ENCODE data around the gene IL24.

IL24 gene

DNA sequence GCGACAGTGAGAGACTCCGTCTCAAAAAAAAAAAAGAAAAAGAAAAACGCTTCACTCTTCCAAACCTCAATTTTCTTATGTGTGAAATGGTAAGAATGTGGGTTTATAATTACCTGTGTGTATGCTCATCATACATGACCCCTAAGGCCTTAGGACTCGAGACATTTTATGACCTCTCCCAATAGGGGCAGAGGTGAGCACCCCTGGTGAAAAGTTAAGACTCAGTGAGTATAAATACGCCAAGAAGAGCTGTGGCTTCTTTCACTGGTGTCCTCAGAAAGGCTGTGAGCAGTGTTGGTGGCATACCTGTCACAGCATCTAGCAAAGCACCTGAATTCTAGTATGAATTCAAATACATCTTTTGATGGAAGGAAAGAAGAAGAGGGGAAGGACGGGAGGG is 32.3 kb downstream of the IL24 start:
- DNase-seq, result no peak

DNA sequence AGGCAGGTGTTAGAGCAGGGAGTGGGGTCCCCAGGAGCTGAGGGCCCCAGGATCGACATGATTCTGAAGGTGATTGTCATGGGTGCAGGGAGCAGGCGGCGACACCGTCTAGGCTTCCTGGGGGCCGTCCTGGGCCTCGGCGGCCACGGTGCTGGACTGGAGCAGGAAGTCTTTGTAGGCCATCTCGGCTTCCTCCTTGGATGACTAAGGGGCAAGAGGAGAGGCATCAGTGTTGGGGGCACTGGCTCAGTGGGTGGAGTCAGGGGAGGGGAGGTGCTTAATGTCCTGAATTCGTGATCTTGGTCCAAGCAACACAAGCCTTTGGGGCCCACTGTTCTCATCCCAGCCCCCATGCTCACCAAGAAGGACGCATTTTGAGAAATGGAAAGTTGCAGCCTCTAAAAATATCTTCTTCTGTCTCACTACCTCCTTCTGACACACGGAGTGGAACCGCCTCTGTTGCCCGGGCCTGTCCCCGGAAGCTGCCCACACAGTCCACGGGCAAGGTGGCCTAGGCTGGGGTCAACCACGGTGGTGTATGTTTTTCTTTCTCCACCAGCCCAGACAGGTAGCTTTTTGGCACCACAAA is 33.1 kb downstream of the IL24 start:
- DNase-seq, result peak; percentile 67 to 72

DNA sequence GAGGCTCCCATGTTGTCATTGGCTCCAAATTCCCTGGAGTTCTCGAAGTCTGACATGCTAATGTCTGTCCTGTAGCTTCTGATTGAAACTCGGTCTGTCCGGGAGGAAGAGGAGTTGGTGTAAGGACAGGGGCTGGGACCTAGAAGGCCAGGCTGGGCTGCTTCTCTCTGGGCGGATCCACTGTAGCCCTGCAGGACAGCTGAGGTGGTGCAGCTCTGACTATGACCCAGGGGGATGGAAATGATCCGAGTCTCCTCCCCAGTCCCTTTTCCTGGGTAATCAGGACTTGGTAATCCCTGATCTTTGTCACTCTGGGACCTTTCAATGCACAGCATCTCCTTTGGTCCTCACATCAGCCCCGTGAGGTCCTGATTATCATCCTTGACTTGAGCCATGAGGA is 34.5 kb downstream of the IL24 start:
- no peak for DNase-seq

DNA sequence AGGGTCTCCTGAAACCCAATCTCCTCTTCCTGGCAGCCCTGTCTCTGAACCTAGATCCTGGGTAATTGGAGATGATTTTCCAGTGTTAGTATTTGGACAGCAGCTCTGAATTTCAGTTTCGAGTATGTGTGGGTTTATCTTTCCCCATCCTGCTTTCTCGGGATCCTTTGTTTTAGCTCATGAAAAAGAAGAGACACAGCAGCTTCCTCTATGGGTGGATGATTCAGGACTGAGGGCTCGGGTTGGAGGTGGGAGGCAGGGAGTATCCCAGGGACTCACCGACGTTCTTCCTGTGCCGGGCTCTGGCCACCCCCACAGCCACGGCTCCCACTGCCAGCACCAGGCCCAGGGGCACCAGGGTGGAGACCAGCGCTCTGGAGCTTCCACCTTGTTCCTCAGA is 34.9 kb downstream of the IL24 start:
- peak; percentile 70 to 94 for DNase-seq

DNA sequence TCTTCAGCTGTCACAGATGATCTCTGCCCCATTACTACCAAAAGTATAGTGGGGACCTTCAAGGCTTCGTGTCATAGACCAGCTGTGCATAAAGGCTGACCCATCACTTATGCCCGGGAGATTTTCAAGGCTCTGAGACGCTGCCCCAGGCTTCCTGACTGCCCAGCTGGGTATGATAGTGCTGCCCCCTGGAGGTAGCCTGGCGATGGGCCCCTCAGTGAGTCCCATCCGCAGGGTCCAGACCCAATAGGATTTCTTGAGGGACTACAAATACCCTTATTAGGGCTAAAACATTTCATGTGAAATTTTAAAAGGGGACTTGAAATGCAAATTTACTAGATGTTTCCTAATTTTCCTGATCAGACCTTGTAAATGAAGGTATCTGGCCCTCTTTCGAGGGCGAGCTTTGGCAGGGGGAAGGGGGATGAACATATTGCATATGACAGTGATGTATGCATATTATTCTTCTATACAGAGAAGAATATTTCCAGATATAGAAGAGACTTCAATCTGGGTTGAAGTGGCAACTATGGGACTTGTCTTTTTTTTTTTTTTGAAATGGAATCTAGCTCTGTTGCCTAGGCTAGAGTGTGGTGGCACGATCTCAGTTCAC is 36.2 kb downstream of the IL24 start:
- peak; percentile 59 to 80 for DNase-seq

DNA sequence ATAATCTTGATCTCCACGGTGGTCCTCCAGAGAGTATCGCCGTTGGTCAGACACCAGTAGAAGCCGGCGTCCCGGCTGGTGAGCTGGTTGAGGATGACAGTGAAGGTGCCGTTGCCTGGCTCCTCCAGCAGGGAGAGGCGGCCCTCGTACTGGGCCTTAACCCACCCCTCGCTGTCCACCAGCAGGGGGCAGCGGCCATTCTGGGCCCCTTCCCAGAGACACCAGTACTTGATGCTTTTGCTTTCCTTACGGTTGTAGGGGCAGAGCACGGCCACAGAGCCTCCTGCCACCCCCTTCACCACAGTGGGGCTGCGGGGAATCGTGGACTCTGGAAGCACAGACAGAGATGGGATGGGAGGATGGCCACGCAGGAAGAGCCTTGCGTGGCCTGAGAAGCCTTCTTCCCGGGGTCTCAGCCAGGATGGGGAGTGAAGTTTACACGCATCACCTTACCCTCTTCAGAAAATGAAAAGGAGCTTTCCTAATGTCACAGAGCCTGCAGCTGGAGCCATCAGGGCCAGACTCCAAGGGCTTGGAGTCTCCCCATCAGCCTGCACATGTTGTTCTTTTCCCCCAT is 38.3 kb downstream of the IL24 start:
- peak; percentile 52 to 75 for DNase-seq

DNA sequence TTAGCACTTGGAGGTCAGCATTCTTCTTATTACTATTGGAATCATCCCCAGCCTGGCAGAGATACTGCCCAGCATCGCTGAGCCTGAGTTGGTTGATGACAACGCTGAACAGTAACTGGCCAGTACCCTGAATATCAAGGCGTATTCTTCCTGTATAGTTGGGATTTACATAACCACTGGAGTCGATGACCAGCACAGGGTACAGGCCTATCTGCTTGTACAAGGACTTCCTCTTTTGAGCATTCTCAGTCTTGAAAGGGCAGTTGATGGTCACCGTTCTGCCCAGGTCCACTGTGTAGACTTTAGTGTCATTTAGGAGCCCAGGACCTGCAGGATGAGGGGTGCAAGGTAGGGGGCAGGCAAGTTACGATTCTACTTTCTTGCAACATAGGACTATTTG is 40.2 kb downstream of the IL24 start:
- no peak for DNase-seq

DNA sequence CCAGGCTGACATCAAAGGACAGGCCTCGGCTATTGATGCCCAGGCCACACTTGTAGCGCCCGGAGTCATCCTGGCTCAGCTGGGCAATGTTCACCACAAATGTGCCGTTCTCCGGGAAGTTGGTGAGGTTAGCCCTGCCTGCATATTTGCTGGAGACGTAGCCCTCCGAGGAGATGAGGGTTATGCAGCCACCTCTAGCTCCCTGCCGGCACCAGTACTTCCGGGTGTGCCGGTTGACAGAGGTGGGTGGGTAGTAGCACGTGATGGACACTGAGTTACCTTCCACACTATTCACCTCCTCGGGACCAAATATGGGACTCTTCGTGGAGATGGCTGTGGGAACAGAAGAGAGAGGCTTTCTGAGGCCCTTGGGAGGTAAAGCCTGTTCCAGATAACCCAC is 41.9 kb downstream of the IL24 start:
- no peak for DNase-seq

DNA sequence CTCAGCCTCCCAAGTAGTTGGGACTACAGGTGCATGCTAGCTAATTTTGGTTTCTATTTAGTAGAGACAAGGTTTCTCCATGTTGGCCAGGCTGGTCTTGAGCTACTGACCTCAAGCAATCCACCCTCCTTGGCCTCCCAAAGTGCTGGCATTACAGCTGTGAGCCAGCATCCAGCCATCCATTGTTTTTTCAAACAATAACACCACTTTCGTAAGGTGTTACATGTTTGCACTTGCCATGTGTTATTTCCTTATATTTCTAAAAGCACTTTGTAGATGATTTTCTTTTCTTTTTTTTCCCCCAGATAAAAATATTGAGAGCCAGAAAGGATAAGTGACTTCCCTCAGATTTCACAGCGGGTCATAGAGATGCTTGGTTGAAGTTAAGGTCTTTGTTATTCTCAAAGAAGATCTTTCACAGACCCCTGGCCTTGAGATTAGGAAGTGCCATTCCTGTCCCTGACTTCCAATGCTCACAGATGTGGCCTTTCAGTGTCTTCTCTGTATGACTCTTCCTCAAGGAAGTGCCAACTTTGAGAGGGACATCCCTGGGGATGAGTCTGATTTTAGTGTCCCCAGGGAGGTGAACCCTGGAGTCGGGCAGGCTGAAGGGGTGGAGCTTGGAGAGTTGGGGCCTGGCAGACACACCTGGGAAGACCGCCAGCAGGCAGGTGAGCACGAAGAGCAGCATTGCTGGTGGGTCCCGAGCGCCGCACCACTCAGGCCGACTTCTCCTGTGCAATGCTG is 42.8 kb downstream of the IL24 start:
- no peak for DNase-seq

DNA sequence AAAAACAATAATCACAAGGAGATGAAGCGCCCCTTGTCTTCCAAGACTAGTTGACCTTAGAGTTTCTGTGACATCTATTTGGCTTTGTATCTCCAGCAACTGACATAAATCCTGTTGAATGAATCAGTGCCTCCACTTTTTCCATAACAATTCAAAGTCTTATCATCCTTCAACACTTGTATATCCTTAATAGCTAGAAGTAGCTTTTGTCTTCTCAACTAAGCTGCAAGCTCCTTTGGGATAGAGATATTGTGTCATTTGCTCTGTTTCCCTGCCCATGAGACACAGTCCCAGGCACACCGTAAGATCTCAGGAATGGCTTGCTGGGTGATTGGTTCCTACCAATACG is 43.3 kb downstream of the IL24 start:
- DNase-seq, result no peak

DNA sequence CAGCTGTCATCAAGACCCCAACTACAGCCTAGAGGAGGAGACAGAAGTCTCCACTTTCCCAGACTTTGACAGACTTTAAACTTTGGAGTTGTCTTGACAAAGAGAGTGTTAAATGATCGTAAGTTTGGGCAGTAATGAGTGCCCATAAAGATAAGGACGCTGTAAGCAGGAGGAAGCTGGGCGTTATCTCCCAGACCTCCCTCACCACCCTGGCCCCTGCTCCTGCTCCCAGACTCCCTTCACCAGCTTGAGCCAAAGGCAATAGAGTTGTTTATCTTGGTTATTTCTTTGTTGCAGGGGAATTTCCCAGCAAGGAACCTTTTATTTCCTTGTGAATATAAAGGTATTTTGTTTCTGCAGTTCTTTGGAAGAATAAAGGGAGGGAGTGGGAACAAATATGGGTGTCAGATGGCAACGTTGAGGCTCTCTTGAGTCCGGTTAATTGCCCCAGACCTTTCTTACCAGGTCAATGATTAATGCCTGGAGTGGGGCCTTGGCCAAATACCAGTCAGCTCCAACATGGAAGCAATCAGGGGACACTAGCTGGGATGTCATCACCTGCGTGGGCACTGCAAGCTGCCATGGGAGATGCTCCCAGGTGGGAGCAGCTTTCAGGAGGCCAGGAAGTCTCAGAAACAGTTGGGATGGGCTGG is 44.6 kb downstream of the IL24 start:
- no peak for DNase-seq

DNA sequence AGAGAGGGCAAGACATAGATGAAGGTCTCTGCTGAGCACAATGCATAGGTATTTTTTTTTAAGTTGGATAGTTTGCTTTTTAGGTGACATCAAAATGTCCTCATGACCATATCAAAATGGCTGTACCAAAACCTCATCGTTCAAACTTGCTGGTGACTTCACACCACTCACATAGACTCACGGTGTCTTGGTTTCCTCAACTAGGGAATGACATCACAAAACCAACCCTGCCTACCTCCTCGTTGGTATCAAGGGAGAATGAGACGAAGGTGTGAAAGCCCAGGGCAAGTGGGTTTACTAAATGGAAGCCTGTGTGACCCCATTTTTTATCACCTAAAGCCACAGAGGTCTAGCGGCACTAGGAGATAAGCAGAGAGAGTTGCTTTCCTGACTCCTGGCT is 47.5 kb downstream of the IL24 start:
- no peak for DNase-seq

DNA sequence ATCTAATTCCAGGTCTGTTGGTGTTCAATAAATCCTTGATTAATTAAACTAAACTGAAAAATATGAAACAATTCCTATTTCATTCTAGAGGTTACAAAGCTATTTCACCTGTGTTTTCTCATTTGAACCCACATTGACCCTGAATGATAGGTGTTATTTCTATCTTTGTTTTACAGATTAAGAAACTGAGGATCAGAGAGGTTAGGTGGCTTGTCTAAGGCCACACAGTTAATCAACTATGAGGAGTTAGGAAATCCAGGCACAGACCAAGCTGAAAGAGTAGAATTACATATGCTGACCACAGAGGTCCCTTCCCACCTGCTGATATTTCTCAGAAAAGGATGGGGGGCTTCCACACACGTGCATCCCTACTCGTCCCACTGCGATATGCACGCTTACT is 48.5 kb downstream of the IL24 start:
- no peak for DNase-seq

DNA sequence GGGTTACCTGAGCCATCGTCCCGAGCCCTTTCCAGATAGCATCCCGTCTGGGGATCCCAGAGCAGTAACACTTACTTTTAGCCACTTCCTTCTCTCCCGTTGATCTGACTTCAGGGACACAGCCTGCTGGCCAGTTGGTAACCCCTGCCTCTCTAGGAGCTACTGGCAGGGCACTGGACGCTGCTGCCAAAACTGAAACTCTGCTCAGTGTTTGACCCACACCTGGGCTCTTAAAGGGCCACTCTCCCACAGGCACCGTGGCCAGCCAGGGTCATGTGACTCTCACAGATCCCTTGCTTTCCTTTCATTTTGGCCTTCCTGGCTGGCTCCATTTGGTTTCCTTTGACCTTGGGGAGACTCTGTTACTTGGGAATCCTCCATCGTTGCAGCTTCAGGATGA is 49.0 kb downstream of the IL24 start, which contains the start of gene PIGR:
PIGR (minus strand) TSS at position 206 of the 400 bp plus-strand sequence. CDS start 5,935 bp downstream, outside the sequence.
- no peak for DNase-seq

DNA sequence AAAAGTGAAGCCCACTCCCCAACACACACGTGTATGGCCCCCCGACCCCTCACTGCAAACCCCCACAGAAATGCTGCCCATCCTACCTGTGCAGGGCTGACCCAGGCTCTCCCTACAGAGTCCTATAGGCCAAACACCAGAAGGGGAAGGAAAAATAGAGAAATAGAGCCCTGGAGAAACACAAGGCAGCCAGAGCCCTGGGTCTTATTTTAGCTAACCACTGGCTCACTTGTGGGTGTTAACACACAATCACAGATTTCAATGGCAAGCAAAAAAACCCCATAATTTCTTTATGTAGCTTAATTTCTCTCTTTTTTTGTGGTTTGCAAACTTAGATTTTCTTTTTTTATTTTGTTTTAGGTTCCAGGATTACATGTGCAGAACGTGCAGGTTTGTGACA is 50.0 kb downstream of the IL24 start:
- peak; percentile 62 to 64 for DNase-seq

DNA sequence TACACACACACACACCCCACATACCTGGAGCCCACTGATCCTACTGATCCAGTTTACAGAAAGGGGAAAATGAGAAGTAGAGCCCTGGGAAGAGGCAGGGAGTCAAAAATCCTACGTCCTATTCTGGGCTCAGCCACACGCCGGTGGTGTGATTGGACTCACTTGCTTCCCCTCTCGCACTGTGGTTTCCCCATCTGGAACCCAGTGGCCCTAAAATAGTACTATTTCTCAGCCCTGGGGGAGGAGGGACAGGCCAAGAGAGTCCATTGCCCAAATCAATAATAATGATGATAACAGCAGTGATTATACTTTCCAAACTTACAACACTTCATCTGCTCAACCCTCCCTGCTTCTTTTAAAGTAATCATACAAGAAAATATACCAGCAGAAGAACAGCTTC is 52.0 kb downstream of the IL24 start:
- DNase-seq, result peak; percentile 85 to 98

DNA sequence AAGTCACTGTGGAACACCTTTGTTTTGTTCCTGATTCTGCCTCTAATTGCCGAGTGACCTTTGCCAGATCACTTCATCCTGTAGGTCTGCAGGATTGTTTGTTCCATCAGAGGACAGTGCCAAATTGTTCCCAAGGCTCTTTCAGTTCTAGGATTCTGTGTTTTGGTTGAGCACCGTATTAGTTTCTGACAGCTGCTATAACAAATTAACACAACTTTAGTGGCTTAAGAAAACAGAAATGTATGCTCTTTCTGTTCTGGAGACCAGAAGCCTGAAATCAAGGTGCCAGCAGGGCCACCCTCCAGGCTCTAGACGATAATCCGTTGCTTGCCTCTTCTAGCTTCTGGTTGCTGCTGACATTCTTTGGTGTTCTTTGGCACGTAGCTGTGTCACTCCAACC is 52.4 kb downstream of the IL24 start:
- DNase-seq, result no peak

DNA sequence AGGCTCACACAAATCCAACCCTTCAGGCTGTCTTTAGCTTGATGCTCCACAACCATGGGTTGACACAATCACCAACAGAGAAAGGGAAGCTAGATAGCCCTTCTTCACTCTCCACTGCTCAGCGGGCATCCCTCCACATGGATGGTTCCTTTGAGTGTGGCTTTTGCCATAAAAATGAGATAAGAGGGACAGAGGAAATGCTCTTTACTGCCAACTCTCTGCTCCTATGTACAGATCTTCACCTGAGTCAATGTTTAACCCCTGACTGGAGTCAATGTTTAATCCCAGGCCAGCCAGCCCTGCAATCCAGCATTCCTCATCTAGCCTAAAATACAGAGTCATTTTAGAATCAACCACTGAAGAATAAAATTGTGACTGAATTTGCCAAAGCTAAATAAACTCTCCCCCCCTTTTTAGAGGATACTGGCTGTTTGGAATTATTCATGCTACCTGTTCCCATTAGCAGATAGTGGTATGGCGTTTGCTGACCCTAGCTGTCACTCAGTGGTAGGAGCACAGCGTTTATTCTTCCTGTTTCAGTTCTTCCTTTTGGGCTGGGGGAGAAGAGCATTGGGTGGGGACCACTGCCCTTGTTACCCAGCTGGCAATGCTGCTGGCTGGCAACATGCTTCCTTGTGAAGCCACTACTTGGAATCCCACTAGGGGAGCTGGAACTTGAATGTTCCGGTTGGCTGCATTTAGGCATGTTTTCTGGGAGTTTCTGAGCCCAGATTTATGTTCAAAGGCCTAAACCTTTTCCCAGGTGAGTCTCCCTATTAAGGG is 54.3 kb downstream of the IL24 start:
- no peak for DNase-seq

DNA sequence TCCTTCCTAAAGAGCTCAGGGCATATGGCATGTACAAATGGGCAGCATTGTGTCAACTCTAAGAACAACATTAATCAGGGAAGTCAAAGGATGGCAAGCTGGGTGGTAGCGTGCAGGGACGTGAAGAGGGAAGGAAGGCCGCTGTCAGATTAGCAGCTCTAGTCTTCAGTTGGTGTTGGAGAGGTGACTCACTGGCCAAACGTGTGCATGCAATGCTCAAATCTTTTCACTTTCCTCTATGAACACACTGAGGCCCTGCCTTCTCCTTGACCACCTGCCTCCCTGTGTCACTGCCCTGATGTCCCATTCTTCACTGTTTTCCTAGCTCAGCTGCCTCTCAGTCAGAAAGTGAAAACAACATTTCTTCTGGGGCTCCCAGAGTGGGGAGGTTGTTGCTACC is 54.9 kb downstream of the IL24 start:
- DNase-seq, result peak; percentile 65 to 88

DNA sequence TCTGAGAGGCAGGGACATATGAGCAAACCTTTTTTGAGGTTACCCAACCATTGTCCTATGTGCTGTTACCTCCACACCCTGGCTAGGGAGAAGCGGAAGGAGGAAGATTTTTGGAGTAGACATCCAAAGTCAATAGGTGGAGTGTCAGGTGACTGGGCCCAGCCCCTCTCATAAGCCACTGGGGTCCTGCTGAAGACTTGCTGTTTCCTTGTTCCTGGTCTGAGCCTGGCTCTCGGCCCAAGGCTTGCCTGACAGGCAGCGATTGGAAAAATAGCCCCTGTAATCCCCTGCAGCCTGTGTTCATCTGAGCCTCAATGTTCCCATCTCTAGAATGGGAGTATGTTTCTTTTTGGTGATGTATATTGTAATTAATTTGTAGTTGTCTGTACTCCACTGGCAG is 55.9 kb downstream of the IL24 start:
- DNase-seq, result no peak

DNA sequence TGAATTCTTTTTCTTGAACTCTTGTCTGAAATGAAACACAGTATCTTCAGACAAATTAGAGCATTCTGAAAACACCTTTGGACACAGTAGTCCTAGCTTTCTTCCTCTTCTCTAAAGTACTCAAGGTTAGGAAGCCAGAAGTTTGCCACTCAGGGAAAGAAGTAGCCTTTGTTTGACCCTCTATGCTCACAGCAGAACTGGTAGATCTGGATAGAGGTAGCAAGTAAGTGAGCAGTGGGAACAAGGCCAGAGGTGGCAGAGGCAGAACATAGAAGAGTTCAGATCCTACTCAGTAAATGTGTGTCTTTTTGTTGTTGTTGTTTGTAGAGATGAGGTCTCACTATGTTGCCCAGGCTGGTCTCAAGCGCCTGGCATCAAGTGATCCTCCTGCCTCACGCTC is 56.4 kb downstream of the IL24 start:
- no peak for DNase-seq
